C1 segment of cervical spinal cord (tissue), 14 donors: ENCODE results near the gene CHRM4.
A peak's percentile ranks its signal among the peaks of the same experiment; 100 is the strongest.

Experiments used
- DNase-seq, 14 donors: peaks; one replicate each; lab custom pipeline; 2025; lab: John Stamatoyannopoulos, UW

The CHRM4 gene

DNA sequence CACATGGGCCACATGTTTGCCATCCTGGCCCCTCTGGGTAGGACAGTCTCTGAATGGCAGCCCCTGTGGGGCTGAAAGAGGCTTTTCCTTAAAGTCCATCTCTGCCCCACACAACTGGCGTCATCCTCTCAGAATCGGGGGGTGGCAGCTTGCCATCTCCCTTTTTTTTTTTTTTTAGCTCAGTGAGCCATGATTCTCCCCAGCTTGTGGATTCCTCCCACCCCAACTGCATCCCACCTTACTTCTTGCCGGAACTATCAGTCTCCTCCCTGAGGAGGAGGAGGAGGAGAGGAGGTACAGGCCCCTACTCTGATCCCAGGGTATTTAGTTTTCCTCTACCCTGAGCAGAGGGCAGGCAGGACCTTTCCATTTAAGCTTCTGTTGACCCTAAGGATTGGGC is 40.9 kb downstream of the CHRM4 start:
- DNase-seq, result no peak

DNA sequence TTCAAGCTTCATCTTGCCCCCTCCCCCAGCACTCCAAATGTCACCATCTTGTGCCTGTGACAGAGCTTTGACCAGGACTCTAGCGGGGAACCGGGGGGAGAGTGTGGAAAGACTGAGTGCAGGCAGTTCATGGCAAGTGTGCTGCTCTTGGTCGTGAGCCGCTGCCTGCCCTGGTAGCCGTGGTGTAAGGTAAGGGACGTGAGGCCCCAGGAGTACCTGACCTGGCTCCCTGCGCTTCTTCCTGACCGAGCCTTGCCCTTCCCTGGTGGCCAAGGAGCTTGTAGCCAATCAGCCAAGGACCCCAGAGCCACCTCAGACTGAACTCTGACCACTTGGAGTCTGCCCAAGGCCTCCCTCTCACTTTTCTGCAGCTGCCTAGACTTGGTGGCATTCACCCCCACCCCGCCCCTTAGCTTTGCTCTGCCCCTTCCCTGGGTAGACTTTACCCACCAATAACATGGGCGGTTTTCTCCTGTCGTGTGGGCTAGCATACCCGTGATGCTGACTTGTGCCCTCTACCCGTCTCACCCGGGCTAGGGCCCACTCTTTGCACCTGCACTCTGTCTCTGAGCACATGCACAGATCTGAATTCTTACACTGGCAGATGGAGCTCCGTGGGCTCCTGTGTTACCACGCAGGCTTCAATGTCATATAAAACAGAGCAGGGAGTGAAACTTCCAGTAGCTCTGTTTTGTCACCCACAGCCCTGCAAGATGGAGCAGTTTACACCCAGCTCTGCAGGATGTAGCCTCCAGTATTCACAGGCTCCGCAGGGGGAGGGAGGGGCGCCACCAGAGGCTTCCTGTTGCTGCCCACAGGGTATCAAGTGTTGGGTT is 42.8 kb downstream of the CHRM4 start:
- DNase-seq, result no peak

DNA sequence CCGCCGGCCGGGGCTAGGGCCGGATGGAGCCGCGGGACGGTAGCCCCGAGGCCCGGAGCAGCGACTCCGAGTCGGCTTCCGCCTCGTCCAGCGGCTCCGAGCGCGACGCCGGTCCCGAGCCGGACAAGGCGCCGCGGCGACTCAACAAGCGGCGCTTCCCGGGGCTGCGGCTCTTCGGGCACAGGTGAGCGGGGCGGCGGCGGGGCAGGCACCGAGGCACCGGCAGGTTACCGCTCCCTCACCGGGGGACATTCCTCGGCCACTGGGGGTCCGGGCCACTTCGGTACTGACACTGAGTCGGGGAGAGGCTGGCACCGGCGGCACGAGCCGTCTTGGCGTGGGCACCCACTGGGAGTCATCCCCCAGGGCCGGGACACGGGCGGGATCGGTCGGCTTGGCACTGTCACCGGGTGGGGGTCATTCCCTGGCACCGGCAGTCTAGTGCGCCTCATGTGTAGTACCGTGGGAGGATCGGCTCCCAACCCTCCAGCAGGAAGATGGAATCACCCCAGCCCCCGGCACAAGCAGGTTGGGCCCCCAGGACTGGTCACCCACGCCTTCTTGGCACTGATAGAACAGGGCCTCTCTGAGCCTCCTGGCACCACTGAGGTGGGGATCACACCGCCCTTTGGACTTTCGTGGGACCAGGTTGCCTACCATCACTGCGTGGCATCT is 43.8 kb downstream of the CHRM4 start:
- no peak for DNase-seq

DNA sequence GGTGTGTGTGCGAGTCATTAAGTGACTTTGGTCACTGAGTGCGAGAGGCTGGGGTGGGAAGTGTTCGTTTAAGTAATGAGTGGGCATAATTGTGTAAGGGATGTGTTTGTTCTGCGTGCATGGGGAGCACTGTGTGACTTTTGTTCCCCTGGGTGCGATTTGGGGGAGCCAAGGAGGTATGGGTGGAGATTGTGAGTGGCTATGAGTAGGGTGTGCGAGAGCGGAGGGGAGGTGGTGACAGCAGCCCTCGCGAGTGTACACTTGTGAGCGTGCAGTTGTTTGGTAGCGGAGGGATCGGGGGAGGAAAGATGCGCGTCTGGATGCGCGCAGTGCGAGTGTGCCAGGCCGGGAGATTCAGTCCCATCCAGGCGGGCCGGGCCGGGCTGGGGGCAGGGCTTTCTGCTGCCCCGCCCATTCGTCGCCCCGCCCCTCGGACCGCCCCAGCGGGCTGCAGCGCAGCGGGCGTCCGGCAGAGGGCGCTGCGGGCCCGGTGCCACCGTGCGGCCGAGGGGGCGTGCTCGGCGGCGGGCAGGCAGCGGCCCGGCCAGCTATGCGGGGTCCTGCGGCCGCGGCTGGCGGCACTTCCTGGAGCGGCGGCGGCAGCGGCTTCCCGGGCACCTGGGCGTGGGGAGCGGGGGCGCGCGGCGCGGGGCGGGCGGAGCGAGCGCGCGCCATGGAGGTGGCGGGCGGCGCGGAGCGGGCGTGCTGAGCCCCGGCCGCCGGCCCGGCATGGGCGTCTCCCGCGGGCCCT is 44.5 kb downstream of the CHRM4 start, which contains the start of gene DGKZ:
DGKZ (plus strand) TSS at position 578 of the 751 bp plus-strand sequence. CDS start 197 bp downstream, outside the sequence.
- peak in 13 of 14 donors; percentile 63 to 95 (median 75) for DNase-seq

DNA sequence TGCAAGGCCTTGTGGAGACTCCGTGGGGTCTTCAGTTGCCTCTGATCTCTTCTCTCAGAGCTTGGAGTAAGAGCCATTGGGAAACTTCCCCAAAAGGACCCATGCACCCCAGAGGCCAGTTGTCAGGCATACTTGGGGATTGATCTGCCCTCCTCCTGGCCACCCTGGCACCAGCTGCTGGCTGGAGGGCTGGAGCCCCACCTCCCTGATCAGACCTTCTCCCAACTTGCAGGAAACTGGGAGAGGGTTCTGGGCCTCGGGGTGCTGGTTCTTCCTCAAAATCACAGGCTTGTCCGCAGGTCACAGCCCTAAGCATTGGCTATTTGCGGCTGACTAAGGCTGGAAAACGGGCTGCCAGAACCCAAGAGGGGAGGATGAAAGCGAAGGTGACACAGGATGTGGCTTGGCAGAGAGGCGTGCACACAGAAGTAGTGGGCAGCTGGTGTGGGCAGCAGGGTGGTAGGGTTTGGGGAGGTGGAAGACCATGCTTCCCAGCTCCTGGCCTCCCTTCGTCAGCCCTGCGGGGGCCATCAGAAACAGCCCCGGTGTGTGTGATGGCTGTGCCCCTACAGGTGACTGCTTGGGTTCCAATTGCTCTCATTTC is 45.6 kb downstream of the CHRM4 start:
- no peak for DNase-seq

DNA sequence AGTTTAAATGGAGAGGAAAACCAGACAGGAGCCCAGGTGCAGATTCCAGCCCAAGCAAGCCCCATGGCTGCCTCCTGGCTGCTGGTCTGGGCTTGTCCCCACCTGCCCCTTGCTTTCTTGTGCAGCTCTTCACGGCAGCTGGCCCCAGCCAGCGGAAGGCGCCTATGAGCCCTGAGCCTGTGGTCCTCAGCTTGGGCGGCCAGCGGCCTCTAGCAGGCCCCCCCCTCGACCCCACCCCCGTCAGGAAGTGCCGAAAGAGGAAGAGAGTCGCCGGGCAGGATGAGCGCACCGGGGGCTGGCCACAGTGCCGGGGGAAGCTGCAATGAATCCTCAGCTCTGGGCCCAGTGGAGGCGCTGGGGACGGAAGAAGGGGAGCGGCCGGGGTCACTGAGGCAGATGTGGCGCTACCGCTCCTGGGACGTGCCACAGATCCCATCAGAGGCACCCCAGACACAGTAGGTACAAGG is 46.4 kb downstream of the CHRM4 start:
- DNase-seq, result peak in 4 of 14 donors; percentile 25 to 44 (median 35)

DNA sequence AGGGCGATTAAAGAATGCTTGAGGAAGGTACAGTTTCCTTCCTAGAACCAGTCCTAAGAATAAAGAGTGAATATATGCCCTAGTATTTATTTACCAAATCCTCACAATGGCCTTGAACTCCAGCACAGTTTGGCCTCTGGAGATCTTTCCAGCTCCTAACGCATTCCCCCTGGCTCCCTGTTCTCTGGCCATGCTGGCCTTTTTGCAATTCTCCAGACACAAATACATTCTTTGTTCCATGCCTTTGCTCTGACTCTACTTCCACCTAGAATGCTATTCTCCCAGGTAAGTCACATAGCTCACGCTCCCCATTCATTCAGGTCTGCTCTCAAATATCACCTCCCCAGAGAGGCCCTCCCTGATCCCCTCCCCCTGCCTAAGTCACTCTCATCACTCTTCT is 48.1 kb downstream of the CHRM4 start:
- DNase-seq, result no peak

DNA sequence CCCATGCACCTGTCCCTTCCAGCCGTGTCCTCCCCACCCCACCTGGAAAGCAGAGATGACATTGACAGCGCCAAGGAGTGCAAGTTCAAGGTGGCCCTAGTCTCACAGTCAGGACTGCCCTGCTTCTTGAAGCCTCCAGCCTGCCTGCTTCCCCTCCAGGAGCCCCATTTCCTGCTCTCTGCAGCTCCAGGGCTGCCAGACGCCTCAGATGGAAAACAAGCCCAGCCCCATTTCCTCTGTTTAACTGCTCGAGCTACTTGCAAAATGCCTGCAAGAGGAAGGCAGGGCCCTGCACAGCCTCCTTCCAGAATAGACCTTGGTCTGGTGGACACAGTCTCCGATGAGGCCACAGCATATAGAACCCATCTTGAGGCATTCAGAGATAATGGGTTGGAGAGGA is 49.3 kb downstream of the CHRM4 start:
- DNase-seq, result no peak

DNA sequence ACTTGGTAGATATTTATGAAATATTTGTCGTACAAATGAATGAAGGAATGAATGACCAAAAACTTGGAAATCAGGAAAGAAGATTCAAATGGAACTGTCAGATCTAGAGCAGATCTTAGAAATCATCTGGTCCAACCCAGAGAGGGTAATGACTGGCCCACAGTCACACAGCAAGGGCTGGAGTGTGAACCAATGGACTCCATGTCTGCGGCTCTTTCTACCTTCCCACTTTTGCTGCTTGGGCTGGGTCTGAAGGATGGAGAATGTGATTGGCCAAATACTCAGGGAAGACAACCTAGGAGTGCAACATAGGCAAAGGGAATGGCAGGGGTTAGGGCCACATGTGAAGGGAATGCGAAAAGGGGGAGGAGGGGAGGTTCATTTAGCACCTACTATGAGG is 50.1 kb downstream of the CHRM4 start:
- DNase-seq, result no peak

DNA sequence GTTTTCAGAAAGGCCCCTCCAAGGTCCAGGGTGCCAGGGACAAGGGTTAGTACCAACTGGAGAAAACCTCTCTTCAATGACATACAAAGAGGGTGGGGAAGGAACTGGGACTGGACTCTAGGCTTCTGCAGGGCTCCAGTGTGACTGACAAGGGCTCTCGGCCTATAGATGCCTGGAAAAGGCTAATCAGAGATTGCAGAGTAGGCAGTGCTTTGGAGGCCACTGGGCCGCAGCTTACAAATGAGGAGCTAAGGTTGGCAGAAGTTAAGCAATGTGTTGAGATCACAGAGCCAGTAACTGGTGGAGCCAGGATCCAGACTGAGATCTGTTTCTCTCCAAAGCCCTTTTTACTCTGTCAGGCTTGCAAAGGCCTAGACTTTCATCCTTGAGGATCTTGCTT is 51.8 kb downstream of the CHRM4 start:
- DNase-seq, result no peak

DNA sequence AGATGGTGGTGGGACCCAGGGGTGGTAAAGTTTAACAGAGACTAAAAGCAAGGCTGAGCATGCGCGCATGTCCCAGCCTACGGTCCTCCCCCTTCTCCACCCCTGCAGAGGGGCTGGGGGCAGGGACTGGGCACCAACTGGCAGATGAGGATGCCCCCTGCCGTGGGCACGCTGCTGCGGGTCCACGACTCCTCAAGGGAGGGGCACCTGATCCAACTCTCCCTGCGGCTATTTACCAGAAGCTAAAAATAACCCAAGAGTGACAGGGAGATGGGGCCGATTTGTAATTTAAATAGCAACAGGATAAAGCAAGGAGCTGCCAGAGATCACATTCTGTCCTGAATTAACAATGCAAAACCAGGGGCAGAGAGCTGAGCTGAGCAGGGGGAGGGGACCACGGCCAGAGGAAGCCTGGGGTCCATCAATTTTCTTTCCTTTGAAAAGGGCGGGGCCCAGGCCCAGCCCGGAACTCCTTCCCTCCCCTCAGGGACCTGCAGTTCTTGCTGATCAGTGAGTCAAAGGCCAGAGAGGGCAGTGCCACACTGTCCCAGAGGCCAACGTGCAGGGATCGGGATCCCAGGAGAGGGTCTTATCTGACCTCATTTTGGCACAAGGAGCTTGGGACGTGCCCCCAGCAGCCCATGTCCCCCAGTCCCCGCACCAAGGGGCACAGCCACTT is 52.4 kb downstream of the CHRM4 start:
- peak in 1 of 14 donors; percentile 47 for DNase-seq

DNA sequence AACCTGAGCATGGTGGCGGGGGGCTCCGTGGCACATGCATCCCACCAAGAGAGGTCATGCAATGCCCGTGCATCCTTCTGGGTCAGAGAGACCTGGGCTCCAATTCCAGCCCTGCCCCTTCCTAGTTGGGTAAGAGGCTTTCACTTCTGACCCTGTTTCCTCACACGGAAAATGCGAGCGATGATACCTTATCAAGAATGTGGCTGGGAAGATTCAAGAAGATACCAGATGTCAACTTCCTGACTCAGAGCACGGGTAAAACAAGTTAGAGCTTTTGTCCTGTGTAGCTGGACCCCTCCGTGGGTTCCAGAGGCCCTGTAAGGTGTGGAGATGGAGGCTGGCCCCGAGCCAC is 53.0 kb downstream of the CHRM4 start:
- DNase-seq, result no peak

DNA sequence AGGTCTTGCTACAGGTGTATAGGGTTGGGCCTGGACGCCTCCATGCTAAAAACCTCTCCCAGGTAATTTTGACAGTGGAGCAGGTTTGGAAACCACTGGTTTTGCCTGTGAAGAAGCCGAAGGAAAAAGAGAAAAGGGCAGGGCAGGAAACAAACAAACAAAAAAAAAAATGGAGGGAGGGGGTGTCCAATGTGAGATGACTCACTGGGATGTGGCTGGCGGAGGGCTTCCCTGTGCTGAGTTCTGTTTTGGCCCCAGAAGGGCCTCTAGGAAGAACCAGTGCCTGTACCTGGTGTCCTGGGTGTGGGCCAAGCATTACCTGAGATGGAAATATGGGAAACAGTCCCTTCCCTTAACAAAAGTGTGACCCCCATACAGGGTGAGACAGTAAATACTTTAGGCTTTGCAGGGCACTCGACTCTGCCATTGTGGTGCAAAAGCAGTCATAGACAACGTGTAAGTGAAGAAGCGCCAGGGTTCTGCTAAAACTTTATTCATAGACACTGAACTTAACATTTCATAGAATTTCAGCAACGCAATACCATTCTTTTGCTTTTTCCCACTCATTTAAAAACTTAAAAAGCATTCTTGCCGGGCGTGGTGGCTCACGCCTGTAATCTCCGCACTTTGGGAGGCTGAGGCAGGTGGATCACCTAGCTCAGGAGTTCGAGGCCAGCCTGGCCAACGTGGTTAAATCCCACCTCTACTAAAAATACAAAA is 53.8 kb downstream of the CHRM4 start:
- no peak for DNase-seq

DNA sequence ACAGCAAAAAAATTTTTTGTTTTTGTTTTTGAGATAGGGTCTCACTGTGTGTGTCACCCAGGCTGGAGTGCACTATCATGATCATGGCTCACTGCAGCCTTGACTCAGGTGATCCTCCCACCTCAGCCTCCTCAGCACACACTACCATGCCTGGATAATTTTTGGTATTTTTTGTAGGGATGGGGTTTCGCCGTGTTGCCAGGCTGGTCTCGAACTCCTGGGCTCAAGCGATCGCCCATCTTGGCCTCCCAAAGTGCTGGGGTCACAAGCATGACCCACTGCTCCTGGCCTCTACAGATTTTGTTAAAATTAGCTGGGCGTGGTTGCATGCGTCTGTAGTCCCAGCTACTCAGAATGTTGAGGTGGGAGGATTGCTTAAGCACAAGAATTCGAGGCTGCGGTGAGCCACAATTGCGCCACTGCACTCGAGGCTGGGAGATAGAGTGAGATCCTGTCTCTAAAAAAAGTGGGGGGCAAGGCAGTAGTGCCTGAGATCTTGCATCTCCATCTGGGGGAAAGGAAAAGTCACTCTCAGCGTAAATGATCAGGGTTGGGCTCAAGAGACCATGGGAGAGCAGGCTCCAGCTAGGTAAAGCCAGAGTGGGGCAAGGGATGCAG is 54.9 kb downstream of the CHRM4 start:
- DNase-seq, result peak in 1 of 14 donors; percentile 27

DNA sequence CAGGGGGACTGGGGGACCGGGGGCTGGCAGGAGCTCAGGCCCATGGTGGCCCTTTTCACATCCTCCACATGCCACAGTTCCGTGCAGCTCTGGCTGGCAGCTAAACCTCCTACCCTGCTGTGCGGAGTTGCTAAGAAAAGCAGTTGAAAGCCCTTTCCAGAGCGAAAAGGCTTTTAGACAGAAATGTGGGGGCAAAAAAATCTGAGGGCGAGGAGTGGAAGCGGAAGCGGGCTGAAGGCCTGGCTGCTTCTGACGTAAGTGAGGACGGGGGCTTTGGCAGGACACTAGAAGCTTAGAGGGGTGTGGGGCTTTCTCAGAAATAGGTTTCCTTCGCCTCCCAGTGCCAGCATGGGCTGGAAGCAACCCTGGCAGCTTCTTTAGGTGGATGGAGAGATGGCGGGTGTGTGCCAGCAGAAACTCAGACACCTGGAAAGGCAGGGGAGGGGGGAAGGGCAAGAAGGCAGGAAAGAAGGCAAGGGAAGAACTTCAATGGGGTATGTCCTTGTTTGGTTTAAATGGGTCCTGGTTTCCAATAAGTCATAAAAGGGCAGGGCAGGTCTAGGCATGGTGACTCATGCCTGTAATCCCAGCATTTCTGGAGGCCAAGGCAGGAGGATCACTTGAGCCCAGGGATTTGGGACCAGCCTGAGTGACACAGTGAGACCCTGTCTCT is 55.5 kb downstream of the CHRM4 start:
- peak in 3 of 14 donors; percentile 40 to 59 (median 58) for DNase-seq

DNA sequence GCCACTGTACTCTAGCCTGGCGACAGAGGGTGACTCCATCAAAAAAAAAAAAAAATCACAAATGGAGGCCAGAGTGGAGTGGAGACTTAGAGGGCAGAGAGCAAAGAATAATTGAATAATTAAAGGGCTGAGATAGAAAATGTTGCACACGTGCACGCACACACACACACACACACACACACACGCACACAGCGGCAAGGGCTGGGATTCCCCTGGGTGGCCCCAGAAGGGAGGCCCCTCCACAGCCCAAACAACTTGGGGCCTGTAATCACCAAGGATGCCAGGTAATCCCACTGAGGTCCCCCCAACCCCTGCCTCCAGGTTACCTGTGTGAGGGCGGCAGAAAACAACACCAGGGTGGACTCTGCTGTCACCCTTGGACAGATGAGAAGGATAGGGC is 56.3 kb downstream of the CHRM4 start:
- DNase-seq, result no peak

DNA sequence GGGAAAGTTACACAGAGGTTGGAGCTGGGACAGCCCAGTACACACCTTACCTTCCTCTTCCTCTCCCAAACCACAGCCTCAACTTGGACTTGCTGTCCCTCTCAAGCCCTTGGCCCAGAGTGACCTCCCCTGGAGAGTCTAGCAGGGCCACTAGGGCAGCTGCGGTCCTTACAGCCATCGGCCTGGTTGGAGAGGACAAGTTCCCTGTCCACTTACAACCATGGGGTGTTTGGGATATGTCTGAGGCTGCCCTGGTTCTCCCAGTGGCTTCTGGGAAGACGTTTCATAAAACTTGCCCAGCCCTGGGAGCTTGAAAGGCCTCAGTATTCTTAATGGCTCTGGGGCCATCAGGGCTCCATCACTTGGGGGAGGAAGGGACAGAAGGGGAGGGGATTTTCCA is 57.4 kb downstream of the CHRM4 start:
- no peak for DNase-seq
